Measurements from ENCODE around the gene NOL4L.
"Not testable (repeated sequence)": the region's sequence is repeated elsewhere in the genome, so short reads cannot be mapped to it uniquely, and the experiment has no call there.

Gene NOL4L

GRCh38 chr20:32418376-32418775 is 166.8 kb downstream of the NOL4L start:
- DNase-seq (ENCODE audit: insufficient read length, low spot score) (no peak), FAIRE-seq (no peak)
- TF ChIP-seq TAF1 (IDR thresholded peaks at IDR 0.05; ENCODE audit: low read depth, low read length), result no peak
- TF ChIP-seq POLR2AphosphoS5 (IDR thresholded peaks at IDR 0.05; ENCODE audit: low read depth, low read length), result no peak
- TF ChIP-seq POU2F2 (IDR thresholded peaks at IDR 0.05; ENCODE audit: low read depth, low read length), result no peak
- no peak for TF ChIP-seq SPI1 (IDR thresholded peaks at IDR 0.05; ENCODE audit: low read depth, low read length)
- TF ChIP-seq PAX5 (IDR thresholded peaks at IDR 0.05; ENCODE audit: insufficient read depth, low read length, severe bottlenecking), result no peak
- no peak for TF ChIP-seq POLR2A (IDR thresholded peaks at IDR 0.05; ENCODE audit: low read depth, low read length)

- DNase-seq (ENCODE audit: insufficient read length, low spot score) (no peak), FAIRE-seq (no peak)
- TF ChIP-seq POLR2AphosphoS5 (IDR thresholded peaks at IDR 0.05; ENCODE audit: low read depth, low read length) (no peak), SPI1 (IDR thresholded peaks at IDR 0.05; ENCODE audit: low read depth, low read length) (no peak), PAX5 (IDR thresholded peaks at IDR 0.05; ENCODE audit: insufficient read depth, low read length, severe bottlenecking) (no peak), POLR2A (IDR thresholded peaks at IDR 0.05; ENCODE audit: low read depth, low read length) (no peak), POU2F2 (IDR thresholded peaks at IDR 0.05; ENCODE audit: low read depth, low read length) (no peak), TAF1 (IDR thresholded peaks at IDR 0.05; ENCODE audit: low read depth, low read length) (no peak)
Observed at GRCh38 chr20:32416206-32416605, 168.9 kb downstream of the NOL4L start.

DNA sequence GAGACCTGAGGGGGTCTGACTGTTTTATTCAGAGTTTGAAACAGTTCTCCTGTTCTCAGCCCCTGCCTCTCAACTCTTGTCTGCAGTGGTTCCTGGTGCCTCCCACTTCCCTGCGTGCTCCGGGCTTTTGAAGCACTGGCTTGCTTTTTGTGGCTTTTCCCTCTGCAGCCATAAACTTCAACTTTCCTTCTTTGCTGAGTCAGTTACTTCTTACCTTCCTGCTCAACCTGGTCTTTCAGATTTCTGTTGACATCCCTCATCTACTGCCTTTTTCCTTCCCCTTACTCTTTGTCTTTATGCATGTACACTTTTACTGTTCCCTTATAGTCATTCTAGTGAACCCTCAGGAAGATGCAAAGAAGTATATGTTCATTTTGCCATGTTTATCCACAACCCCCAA is 169.6 kb downstream of the NOL4L start:
- DNase-seq (ENCODE audit: insufficient read length, low spot score), result no peak
- no peak for FAIRE-seq

GRCh38 chr20:32411955-32412706 is 173.0 kb downstream of the NOL4L start:
- FAIRE-seq (peak; percentile 16), DNase-seq (ENCODE audit: insufficient read length, low spot score) (no peak)
- peak; percentile 93 for TF ChIP-seq SPI1 (IDR thresholded peaks at IDR 0.05; ENCODE audit: low read depth, low read length)
- no peak for TF ChIP-seq POU2F2 (IDR thresholded peaks at IDR 0.05; ENCODE audit: low read depth, low read length)
- TF ChIP-seq TAF1 (IDR thresholded peaks at IDR 0.05; ENCODE audit: low read depth, low read length), result no peak
- TF ChIP-seq POLR2AphosphoS5 (IDR thresholded peaks at IDR 0.05; ENCODE audit: low read depth, low read length), result no peak
- TF ChIP-seq POLR2A (IDR thresholded peaks at IDR 0.05; ENCODE audit: low read depth, low read length), result no peak
- no peak for TF ChIP-seq PAX5 (IDR thresholded peaks at IDR 0.05; ENCODE audit: insufficient read depth, low read length, severe bottlenecking)

More for the DNA sequence above, 169.6 kb downstream of the NOL4L start:
- TF ChIP-seq POLR2AphosphoS5 (IDR thresholded peaks at IDR 0.05; ENCODE audit: low read depth, low read length) (no peak), TAF1 (IDR thresholded peaks at IDR 0.05; ENCODE audit: low read depth, low read length) (no peak), PAX5 (IDR thresholded peaks at IDR 0.05; ENCODE audit: insufficient read depth, low read length, severe bottlenecking) (no peak), SPI1 (IDR thresholded peaks at IDR 0.05; ENCODE audit: low read depth, low read length) (no peak), POU2F2 (IDR thresholded peaks at IDR 0.05; ENCODE audit: low read depth, low read length) (no peak), POLR2A (IDR thresholded peaks at IDR 0.05; ENCODE audit: low read depth, low read length) (no peak)

GRCh38 chr20:32407131-32407750 is 177.9 kb downstream of the NOL4L start:
- DNase-seq (ENCODE audit: insufficient read length, low spot score), result not testable (repeated sequence)

GRCh38 chr20:32406701-32407100 is 178.4 kb downstream of the NOL4L start:
- FAIRE-seq (no peak), DNase-seq (ENCODE audit: insufficient read length, low spot score) (no peak)
- TF ChIP-seq PAX5 (IDR thresholded peaks at IDR 0.05; ENCODE audit: insufficient read depth, low read length, severe bottlenecking), result no peak
- no peak for TF ChIP-seq TAF1 (IDR thresholded peaks at IDR 0.05; ENCODE audit: low read depth, low read length)

More at GRCh38 chr20:32407131-32407750, 177.9 kb downstream of the NOL4L start:
- FAIRE-seq, result not testable (repeated sequence)

GRCh38 chr20:32404017-32404416 is 181.1 kb downstream of the NOL4L start:
- no peak for FAIRE-seq
- DNase-seq (ENCODE audit: insufficient read length, low spot score), result no peak

GRCh38 chr20:32400476-32400875 is 184.7 kb downstream of the NOL4L start:
- TF ChIP-seq PAX5 (IDR thresholded peaks at IDR 0.05; ENCODE audit: insufficient read depth, low read length, severe bottlenecking), result no peak
- FAIRE-seq (no peak), DNase-seq (ENCODE audit: insufficient read length, low spot score) (no peak)

More at GRCh38 chr20:32404017-32404416, 181.1 kb downstream of the NOL4L start:
- TF ChIP-seq POU2F2 (IDR thresholded peaks at IDR 0.05; ENCODE audit: low read depth, low read length), result no peak
- no peak for TF ChIP-seq PAX5 (IDR thresholded peaks at IDR 0.05; ENCODE audit: insufficient read depth, low read length, severe bottlenecking)
- no peak for TF ChIP-seq SPI1 (IDR thresholded peaks at IDR 0.05; ENCODE audit: low read depth, low read length)
- no peak for TF ChIP-seq POLR2AphosphoS5 (IDR thresholded peaks at IDR 0.05; ENCODE audit: low read depth, low read length)
- no peak for TF ChIP-seq TAF1 (IDR thresholded peaks at IDR 0.05; ENCODE audit: low read depth, low read length)
- no peak for TF ChIP-seq POLR2A (IDR thresholded peaks at IDR 0.05; ENCODE audit: low read depth, low read length)

DNA sequence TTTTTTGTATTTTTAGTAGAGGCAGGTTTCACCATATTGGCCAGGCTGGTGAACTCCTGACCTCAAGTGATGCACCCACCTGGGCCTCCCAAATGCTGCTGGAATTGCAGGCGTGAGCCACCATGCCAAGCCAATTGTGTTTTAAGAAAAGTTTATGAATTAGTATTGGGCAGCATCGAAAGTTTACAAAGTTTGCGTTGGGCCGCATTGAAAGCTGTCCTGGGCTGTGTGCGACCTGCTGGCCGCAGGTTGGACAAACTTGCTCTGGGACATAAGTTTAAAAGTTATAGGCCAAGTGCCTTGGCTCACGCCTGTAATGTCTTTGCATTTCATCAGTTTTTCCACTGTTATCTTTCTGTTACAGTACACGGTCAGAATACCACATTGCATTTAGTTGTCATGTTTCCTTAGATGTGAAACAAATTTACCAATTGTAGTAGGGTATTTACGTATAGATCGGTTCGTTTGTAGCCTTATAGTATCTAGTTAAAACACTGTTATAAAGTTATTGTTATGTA is 187.5 kb downstream of the NOL4L start:
- DNase-seq (ENCODE audit: insufficient read length, low spot score) (no peak), FAIRE-seq (no peak)
- TF ChIP-seq POLR2AphosphoS5 (IDR thresholded peaks at IDR 0.05; ENCODE audit: low read depth, low read length) (no peak), POLR2A (IDR thresholded peaks at IDR 0.05; ENCODE audit: low read depth, low read length) (no peak), PAX5 (IDR thresholded peaks at IDR 0.05; ENCODE audit: insufficient read depth, low read length, severe bottlenecking) (no peak), TAF1 (IDR thresholded peaks at IDR 0.05; ENCODE audit: low read depth, low read length) (no peak), POU2F2 (IDR thresholded peaks at IDR 0.05; ENCODE audit: low read depth, low read length) (no peak), SPI1 (IDR thresholded peaks at IDR 0.05; ENCODE audit: low read depth, low read length) (no peak)

DNA sequence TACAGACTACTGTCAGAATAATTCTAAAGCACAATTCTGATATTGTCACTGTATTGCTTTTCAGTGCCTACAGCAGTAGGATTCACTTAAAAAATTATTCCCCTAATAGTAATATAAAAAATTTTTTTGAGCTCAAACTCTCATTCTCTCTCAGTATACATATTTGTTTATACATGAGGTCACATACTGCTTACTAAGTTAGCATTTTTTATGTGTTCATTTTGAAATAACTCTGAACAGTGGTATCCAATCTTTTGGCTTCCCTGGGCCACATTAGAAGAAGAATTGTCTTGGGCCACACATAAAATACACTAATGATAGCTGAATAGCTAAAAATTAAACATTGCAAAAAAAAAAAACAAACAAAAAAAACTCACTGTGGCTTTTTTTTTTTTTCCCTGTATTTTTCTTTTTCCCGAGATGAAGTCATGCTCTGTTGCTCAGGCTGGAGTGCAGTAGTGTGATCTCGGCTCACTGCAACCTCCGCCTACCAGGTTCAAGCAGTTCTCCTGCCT is 188.4 kb downstream of the NOL4L start:
- DNase-seq (ENCODE audit: insufficient read length, low spot score), result no peak
- no peak for FAIRE-seq
- TF ChIP-seq POLR2AphosphoS5 (IDR thresholded peaks at IDR 0.05; ENCODE audit: low read depth, low read length) (no peak), TAF1 (IDR thresholded peaks at IDR 0.05; ENCODE audit: low read depth, low read length) (no peak), PAX5 (IDR thresholded peaks at IDR 0.05; ENCODE audit: insufficient read depth, low read length, severe bottlenecking) (no peak), POLR2A (IDR thresholded peaks at IDR 0.05; ENCODE audit: low read depth, low read length) (no peak), POU2F2 (IDR thresholded peaks at IDR 0.05; ENCODE audit: low read depth, low read length) (no peak), SPI1 (IDR thresholded peaks at IDR 0.05; ENCODE audit: low read depth, low read length) (no peak)
